CD4-positive, alpha-beta T cell treated with Interleukin-17A for 4 hours (primary cell): ENCODE measurements around the gene CLCA2.

Experiments
- DNase-seq: peaks from one replicate; pipeline ENCODE4 v3.0.0-alpha.2; 2020; ENCODE audit warnings: mixed read lengths

The CLCA2 gene, protein sequence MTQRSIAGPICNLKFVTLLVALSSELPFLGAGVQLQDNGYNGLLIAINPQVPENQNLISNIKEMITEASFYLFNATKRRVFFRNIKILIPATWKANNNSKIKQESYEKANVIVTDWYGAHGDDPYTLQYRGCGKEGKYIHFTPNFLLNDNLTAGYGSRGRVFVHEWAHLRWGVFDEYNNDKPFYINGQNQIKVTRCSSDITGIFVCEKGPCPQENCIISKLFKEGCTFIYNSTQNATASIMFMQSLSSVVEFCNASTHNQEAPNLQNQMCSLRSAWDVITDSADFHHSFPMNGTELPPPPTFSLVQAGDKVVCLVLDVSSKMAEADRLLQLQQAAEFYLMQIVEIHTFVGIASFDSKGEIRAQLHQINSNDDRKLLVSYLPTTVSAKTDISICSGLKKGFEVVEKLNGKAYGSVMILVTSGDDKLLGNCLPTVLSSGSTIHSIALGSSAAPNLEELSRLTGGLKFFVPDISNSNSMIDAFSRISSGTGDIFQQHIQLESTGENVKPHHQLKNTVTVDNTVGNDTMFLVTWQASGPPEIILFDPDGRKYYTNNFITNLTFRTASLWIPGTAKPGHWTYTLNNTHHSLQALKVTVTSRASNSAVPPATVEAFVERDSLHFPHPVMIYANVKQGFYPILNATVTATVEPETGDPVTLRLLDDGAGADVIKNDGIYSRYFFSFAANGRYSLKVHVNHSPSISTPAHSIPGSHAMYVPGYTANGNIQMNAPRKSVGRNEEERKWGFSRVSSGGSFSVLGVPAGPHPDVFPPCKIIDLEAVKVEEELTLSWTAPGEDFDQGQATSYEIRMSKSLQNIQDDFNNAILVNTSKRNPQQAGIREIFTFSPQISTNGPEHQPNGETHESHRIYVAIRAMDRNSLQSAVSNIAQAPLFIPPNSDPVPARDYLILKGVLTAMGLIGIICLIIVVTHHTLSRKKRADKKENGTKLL

DNA sequence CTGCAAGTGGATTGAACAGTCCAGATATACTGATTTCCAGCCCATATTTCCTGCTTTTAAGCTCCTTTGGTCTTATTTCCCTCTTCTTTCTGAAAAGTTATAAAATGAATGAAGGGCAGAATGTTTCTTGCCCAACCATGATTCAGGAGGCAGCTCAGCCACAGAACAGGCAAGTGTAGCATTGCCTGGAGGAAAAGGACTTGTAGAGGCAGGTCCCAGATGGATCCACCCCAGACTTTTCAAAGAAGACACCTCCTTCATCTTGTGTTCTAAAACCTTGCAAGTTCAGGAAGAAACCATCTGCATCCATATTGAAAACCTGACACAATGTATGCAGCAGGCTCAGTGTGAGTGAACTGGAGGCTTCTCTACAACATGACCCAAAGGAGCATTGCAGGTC is at the start of gene CLCA2:
CLCA2 (plus strand) TSS at position 299 of the 400 bp plus-strand sequence; CDS start at position 376, 77 bp downstream.
- DNase-seq = no peak

DNA sequence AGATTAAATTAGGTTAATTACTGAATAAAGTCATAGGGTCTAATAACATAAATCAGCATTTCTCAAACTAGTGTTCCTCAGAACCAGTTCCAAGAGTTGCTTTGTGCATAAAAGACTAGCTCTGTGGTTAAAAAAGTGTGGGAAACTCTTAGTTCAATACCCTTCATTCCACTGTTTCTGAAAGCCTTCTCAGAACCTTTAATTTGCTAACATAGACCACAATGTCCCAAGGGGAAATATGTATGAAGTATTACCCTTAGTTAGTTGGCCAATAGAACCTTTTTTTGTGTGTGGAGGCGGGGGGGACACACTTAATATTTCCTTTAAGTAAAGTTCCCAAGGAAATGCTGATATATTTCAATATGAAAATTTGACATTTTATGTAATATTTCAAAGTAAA is 48.3 kb upstream of the CLCA2 start:
- no peak for DNase-seq

DNA sequence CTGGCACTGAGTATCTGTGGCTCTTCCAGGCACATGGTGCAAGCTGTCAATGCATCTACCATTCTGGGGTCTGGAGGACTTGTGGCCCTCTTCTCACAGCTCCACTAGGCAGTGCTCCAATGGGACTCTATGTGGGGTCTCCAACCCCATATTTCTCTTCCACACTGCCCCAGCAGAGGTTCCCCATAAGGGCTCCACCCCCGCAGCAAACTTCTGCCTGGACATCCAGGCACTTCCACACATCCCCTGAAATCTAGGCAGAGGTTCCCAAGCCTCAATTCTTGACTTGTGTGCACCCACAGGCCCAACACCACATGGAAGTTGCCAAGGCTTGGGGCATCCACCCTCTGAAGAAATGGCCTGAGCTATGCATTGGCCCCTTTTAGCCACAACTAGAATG is 46.6 kb upstream of the CLCA2 start:
- no peak for DNase-seq

DNA sequence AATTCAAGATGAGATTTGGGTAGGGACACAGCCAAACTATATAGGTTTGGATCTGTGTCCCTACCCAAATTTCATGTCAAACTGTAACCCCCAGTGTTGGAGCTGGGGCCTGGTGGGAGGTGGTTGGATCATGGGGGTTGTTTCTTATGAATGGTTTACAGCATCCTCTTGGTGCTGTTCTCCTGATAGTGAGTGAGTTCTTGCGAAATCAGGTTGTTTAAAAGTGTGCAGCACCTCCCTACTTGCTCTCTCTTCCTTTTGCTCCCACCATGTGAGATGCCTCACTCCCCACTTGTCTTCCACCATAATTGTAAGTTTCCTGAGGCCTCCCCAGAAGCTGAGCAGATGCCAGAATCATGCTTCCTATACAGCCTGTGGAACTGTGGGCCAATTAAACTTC is 45.2 kb upstream of the CLCA2 start:
- no peak for DNase-seq

DNA sequence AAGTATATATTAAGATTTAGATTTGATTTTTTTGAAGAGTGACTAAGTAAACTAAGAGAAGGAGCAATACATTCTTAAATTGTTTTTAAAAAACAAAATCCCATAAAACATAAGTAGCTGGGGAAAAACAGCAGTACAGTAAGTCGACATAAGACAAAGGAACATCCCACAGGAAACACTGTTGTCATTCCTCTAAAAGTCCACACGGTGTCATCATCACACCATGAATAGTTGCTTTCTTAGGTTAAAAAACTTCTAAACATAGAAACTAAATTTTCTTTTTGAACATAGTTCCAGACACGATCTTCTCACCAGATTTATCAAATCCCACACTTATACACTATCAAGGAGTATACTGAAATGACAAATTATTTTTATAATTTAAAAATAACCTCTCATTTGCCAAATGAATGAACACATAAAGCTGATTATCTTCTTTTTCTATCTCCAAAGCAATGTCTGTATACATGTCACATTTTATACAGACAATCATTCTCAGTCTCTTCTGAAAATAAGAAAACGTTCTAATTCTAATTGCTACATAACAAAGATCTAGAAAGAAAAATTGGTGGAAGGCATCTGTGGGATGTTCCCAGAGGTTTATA is 43.6 kb upstream of the CLCA2 start:
- peak; percentile 26 for DNase-seq

DNA sequence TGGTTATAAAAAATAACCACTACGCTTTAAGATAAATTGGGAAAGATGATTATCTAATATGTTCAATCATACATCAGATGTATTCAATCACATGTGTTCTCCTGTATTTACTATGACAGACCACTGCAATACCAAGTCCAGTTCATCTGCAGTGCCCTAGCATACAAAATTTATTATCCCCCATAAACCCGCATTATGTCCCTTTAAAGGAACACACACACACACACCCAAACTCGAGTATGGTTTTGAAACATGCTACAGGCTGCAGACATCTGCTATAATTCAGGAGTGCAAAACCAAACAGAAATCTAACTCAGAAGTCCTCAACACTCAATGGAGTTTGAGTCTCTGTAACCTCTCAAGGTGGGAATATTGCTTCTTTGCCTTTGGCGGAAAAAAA is 42.7 kb upstream of the CLCA2 start:
- no peak for DNase-seq

DNA sequence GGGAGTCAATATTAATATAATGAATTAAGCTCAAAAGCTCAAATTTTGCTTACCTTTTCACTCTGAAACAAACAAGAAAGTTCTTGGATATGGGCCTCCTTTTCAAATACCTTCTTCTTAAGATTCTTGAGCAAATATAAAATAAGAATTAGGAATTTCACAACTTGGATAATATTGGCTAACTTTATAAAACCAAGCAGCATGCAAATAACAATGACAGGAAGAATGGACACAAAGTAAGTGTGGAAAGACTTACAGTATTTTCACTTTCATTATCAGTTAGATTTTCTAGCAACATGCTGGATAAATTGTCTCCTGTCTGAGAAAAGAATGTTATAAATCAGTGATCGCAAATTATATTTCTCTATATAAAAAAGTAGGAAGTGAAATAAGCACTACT is 41.1 kb upstream of the CLCA2 start:
- no peak for DNase-seq

DNA sequence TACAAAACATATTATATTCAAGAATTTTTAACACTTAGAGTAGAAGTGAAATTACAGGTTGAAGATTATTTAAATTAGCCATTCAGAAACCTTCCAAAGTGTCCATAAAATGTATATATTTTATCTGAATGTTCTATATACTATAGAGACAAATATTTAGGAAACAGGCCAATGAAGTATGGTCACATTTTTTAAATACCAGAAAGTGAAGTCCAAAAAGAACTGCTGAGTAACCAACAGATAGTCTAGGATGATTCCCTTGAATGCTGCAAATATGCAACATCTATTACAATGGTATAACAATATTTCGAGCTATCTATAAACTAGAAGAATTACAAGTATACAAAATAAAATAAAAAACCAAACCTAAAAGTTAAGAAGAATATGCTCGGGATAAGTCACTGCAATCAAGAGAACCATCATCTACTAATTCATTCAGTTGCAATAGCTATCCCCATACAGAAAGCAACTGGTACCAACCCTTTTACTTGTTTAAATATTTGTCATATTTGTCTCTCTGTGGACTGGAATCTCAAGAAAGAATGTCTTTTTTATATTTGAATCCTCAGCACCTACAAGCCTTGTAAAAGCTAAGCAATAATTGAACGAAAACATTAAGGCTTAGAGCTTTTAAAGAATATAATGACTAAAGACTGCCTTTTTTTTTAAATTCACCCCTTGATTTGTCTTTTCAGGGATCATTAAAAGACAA is 35.9 kb upstream of the CLCA2 start:
- no peak for DNase-seq

DNA sequence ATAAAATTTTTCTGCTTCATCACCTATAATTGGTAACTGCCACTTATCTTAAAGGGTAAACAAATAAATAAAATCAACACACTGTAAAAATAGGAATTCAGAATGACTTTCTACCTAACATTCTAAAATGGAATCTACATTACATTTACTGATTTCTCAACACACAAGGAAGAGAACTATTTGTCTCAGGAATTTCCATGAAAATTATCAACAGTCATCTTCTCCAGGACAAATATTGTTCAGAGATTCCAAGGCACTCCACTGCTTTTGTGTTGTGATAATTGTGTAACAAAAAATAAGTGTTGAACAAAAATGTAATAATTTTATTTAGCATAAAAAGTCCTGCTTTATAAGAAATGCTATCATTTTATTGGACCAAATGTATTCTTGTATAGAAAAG is 35.2 kb upstream of the CLCA2 start:
- no peak for DNase-seq

DNA sequence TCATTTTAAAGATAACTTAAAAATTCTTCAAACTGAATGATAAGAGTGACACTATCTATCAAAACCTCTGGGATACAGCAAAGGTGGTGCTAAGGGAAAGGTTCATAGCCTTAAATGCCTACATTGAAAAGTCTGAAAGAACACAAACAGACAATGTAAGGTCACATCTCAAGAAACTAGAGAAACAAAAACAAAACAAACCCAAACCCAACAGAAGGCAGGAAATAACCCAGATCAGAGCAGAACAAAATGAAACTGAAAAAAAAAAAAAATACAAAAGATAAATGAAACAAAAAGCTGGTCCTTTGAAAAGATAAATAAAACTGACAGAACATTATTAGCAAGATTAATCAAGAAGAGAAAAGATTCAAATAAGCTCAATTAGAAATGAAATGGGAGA is 34.7 kb upstream of the CLCA2 start:
- DNase-seq = no peak

DNA sequence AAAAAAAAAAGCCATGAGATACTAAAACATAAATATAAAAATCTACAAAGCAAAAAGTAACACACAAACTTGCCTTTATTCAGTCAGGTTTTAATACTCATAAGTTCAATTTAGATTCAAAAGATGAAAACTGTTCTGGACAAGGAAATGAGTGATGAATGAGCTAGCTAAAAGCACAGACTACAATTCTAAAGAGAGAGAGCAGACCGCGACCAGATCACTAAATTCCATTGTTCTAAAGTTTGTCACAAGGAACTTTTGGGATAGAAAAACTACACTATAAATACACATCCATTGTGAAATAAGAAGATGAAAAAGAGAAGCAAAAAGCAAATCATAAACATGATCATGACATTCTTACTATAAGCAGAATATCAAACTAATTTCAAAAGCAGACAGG is 29.6 kb upstream of the CLCA2 start:
- DNase-seq = no peak

DNA sequence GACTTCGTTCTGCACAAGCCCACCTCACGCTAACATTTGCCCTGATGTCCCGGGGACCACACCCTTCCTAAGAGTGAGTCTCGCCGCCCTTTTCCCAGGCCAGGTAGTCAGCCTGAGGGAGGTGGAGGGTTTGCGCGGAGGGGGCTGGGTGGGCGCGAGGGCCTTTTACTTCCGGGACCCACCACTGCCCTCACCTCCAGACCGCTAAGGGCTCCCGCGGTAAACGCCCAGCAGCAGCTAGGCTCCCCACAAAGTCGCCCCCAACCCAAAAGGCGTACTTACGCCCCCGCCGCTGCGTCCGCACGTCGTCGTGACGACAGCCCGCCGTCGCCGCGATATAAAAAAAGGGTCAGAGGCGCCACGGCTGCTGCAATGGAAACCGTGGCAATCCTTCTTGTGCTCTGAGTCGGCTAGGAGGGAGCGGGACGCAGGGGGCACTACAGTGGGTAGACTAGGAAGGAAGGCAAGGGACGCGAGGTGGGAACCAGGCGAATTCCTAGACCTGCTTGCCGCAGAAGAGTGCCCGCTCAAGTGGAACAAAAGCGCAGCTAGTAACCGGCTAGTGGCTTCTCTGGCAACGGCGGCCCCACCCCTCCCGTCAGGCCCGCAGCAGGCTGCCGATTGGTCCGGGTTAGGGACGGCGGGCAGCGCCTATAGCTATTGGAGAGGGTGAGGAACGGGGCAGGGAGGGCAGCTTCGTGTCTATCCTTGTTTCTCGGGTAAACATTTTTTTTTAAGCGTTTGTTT is 28.0 kb upstream of the CLCA2 start, which contains the start of gene ODF2L:
ODF2L (minus strand) TSS at position 573 of the 747 bp plus-strand sequence. CDS start 9,296 bp downstream, outside the sequence.
- DNase-seq = peak; percentile 88

DNA sequence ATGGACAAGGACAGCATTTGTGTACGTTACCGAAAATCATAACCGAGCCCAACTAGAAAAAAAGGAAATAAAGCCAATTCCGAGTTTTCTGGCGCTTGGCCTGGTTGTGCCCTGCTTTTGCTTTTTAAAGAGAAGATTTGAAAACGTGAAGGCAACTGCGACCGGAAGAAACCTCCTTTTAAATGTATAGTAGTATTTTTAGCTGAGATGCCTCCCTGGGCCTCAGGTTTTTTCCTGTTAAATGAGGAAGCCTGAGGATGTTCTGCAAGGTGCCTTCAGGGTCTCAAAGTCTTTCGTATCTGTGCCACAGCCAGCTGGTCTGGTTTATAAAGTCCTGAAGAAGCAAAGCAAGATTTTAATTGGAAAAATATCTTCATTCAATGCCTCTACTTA is 27.5 kb upstream of the CLCA2 start:
- no peak for DNase-seq

DNA sequence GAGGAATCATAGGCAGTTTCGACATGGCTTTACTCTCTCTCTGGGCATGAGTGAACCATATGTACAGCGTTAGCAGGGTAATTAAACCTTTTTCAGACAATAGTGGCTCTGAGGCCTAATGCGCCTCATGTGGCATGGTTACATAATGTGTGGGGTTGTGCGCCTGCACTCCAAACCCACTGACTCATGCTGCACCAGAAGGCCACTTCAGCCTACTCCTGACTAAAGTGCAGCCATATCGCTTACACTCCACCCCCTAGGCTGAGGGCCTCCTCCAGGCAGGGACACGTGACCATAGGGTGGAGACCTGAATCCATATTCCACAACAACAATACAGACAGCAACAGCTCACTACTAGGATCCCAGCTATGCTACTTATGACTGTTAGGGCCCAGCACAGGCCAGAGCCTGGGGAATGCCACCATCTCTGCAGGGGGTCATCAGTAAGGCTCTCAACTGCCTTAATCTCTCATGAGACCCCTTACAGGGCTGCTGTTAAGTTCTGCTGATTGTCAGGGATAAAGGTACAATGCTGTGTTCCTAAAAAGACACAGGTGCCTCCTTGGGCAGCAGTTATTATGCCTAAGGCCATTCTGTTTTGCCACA is 14.5 kb upstream of the CLCA2 start:
- no peak for DNase-seq

DNA sequence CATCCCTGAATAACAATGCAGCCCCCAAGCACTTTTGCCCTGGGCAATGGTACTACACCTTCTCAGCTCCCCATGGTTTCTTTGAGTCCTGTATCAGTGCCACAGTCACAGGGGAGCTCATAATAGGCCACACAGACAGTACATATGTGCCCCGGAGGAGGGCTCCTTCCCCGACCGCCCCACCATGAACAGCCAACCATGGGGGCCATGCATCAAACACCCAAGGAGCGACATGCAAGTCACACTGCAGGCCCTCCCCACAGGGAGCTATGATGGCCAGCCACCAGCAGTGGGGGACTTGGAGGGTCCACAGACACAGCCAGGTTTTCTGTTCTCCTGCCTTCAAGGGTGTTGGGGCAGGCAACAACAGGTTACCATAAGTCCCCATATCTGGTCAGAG is 13.1 kb upstream of the CLCA2 start:
- no peak for DNase-seq

DNA sequence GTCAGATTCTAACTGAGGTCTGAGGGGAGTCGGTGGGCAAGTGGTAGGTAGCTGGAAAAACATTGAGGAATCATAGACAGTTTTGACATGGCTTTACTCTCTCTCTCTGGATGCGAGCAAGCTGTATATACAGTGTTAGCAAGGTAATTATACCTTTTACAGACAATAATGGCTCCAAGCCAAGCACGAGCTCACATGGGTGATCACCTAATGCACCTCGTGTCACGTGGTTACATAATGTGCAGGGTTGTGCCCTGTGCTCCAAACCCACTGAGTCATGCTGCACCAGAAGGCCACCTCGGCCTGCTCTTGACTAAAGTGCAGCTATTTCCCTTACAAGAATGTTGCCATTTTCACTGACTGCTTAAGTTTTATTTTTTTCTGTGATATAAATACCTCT is 7.6 kb upstream of the CLCA2 start:
- no peak for DNase-seq

DNA sequence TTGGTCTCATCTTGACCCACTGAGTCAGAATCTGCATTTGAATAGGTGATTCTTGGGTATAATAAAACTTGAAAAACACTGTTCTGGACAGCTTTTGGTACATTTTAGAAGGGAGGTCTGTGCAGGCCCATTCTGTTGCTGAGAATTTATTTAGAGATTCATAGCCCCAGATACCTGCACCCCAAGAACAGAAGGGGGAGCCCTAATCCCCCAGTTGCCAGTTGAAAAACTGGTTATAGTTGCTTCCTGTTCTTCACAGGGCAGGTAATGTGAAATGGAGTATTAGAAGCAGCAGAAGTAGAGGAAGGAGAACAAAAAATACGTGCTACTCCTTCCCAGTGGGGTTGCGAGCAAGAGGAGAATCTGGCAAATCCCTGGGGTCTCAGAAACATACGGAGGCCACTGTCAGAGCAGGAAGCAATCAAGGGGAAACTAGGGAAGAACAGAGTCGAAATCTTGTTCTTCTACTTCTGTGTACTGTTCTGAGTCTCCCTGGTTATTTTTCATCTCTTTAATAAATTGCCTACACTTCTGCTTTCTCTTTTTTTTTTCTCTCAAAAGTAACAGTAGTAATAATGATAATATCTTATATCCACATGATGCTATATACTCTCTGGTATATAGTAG is 4.6 kb upstream of the CLCA2 start:
- DNase-seq = peak; percentile 58

DNA sequence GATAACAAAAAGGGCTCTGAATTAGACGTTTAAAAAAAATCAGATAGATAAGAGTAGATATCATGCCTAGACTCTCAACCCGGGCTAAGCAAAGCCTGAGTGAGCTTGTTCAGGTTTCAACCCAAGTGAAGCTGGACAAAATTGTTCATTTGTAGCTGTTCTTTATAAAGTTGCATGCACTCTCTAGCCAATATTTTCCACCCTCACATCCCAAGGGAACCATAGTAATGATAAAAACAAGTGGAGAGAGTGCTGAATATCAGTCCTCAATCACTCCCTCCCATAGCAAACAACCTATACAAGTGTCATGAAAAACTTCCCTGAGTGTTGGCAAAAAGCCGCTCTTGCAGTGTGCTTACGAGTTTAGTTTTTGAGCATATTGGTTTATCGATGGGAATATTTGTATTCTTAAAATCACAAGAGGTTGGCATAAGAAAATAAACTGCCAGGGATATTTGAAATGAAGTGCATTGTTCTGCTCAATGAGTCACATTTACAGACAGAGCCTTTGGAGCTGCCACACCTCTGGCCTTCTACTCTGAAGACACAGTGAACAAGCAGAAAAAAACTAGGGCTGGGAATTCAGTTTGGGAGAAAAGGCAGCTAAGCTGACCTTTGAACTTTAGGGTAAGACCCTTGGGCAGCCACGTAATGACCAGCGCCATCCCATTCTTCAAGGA is 2.2 kb upstream of the CLCA2 start:
- no peak for DNase-seq

DNA sequence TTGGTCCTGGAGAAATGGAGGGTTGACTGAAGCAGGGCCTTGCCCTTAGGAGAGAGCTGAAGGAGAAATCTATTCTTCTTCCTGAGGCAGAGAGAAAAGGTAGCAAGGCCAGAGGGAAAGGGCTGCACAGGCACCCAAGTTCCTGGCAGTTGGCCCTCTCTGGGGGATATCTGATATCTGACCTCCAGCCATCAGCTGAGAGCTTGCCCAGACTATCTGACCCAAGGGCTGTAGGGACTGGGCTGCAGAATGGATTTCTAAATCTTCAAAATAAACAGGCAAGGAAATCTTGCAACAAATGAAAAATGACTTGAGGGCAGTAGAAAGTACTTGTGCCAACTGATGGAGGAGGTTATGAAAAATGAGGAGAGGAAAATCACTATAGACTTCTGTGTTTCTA is 498 bp upstream of the CLCA2 start:
- no peak for DNase-seq

DNA sequence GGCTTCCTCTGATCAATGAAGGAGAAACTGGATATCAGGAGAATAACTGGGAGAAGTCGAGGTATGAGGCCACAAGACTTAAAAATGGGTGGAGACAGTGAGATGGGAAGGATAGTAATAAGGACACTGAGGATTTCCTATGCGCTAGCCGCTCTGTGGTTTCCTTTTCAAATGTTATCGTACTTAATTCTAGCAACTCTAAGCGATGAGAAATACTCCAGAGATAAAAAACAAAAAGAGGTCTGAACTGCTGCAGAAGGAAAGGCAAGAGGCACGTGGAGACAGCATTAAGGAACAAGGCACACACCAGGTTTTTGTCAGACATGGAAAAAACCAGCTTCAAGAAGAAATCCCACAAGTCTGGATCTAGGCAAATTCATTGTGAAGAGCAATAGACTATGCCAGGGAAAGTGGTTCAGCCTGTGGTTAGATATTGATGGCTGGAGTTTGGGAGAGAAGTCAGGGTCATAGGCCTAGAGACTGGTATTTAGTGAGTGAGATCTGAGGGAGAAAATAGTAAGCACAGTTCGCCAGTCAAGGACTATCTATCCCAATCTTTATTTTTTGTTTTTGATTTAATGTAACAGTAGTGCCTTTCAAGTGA is 5.3 kb downstream of the CLCA2 start:
- DNase-seq = no peak
